ENCODE results near the gene DMXL2. TPM values are rescaled to one million over a fixed set of nuclear protein-coding genes. Genes with fewer than 3 reads are reported as not detected.

DMXL2 gene
- total and polyA plus RNA-seq, 2 donors from 2014 or later, result 14.6 to 29.0 TPM

- Histone ChIP-seq H3K36me3 (ENCODE audit: control insufficient read depth in 2 of 3, insufficient read depth in 3 of 3, low read length in 3 of 3) (peaks cover 0 to 9% (median 0%) of the 10 kb centered on the region in 3 donors), H3K4me1 (ENCODE audit: control insufficient read depth in 2 of 3, insufficient read depth in 2 of 3, low read depth in 1 of 3, low read length in 3 of 3) (no peaks in the 10 kb centered on the region), H3K27me3 (ENCODE audit: control insufficient read depth, insufficient read depth, low read length) (no peaks in the 10 kb centered on the region), H3K27ac (ENCODE audit: low read depth in 2 of 2, low read length in 2 of 2) (no peak overlapping the region), H3K4me3 (ENCODE audit: low read length in 3 of 3) (no peak overlapping the region), H3K9me3 (ENCODE audit: control insufficient read depth in 2 of 3, insufficient read depth in 1 of 3, low read length in 3 of 3) (peaks cover 0 to 7% (median 0%) of the 10 kb centered on the region in 3 donors), H3K9ac (ENCODE audit: low read length in 3 of 3) (no peak overlapping the region)
- TF ChIP-seq, protein P1, sequence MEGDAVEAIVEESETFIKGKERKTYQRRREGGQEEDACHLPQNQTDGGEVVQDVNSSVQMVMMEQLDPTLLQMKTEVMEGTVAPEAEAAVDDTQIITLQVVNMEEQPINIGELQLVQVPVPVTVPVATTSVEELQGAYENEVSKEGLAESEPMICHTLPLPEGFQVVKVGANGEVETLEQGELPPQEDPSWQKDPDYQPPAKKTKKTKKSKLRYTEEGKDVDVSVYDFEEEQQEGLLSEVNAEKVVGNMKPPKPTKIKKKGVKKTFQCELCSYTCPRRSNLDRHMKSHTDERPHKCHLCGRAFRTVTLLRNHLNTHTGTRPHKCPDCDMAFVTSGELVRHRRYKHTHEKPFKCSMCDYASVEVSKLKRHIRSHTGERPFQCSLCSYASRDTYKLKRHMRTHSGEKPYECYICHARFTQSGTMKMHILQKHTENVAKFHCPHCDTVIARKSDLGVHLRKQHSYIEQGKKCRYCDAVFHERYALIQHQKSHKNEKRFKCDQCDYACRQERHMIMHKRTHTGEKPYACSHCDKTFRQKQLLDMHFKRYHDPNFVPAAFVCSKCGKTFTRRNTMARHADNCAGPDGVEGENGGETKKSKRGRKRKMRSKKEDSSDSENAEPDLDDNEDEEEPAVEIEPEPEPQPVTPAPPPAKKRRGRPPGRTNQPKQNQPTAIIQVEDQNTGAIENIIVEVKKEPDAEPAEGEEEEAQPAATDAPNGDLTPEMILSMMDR (IDR thresholded peaks at IDR 0.05; ENCODE audit: borderline replicate concordance, extremely low read depth, insufficient read depth), result no peak
- FAIRE-seq (no peak), DNase-seq (no peak)
- intact Hi-C loops (cut with DNase I), result no loop called here
These were observed 98.2 kb downstream of the DMXL2 start for GRCh38 chr15:51524376-51524775.

GRCh38 chr15:51516291-51516690, 106.3 kb downstream of the DMXL2 start:
- Histone ChIP-seq H3K9ac (ENCODE audit: low read length in 3 of 3) (no peak overlapping the region), H3K27ac (ENCODE audit: low read depth in 2 of 2, low read length in 2 of 2) (no peak overlapping the region), H3K9me3 (ENCODE audit: control insufficient read depth in 2 of 3, insufficient read depth in 1 of 3, low read length in 3 of 3) (no peaks in the 10 kb centered on the region), H3K27me3 (ENCODE audit: control insufficient read depth, insufficient read depth, low read length) (no peaks in the 10 kb centered on the region), H3K36me3 (ENCODE audit: control insufficient read depth in 2 of 3, insufficient read depth in 3 of 3, low read length in 3 of 3) (no peaks in the 10 kb centered on the region), H3K4me3 (ENCODE audit: low read length in 3 of 3) (no peak overlapping the region), H3K4me1 (ENCODE audit: control insufficient read depth in 2 of 3, insufficient read depth in 2 of 3, low read depth in 1 of 3, low read length in 3 of 3) (no peaks in the 10 kb centered on the region)
- no peak for DNase-seq
- FAIRE-seq, result no peak
- intact Hi-C loops (cut with DNase I), result no loop called here
- TF ChIP-seq, protein P1 (IDR thresholded peaks at IDR 0.05; ENCODE audit: borderline replicate concordance, extremely low read depth, insufficient read depth), result no peak

DNA sequence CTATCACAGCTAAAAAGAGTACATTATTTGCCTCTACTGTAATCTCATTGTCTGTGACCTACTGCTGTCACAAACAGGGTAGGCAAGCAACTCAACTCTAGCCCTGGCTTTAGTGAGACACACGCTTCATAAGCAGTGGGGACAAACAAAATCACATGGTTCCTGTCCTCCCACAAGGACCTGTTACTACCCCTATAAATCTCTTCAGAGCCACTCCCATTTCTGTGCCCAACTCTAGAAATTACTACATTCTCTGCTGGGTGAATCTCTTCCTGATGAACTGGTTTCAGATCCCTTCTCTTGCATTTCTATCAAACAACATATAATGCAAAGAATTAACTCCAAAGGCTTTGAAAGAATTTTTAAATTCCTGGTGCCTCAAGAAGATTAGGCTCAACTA, 117.3 kb downstream of the DMXL2 start:
- TF ChIP-seq, protein P1 (IDR thresholded peaks at IDR 0.05; ENCODE audit: borderline replicate concordance, extremely low read depth, insufficient read depth), result no peak
- Histone ChIP-seq H3K27ac (ENCODE audit: low read depth in 2 of 2, low read length in 2 of 2) (no peak overlapping the region), H3K4me3 (ENCODE audit: low read length in 3 of 3) (no peak overlapping the region)

DNA sequence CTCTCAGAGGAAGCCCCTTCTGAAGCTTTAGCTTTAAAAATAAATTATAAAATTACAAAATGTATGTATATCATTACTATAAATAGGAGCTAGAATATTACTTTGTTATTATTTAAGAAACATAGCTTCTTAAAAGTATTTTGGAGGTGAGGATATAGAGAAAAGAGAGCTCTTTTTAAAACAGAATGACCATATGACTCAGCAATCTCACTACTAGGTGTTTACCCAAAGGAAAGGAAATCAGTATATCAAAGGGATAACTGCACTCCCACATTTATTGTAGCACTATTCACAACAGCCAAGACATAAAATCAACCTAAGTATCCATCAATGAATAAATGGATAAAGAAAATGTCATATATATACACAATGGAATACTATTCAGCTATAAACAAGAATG, 119.6 kb downstream of the DMXL2 start:
- TF ChIP-seq, protein P1 (IDR thresholded peaks at IDR 0.05; ENCODE audit: borderline replicate concordance, extremely low read depth, insufficient read depth), result no peak
- H3K9ac ChIP-seq (ENCODE audit: low read length in 3 of 3), result no peak overlapping the region
- H3K27me3 ChIP-seq (ENCODE audit: control insufficient read depth, insufficient read depth, low read length), result no peaks in the 10 kb centered on the region
- FAIRE-seq (no peak), DNase-seq (no peak)
- H3K4me3 ChIP-seq (ENCODE audit: low read length in 3 of 3), result no peak overlapping the region
- peaks cover 0 to 8% (median 4%) of the 10 kb centered on the region in 3 donors for H3K36me3 ChIP-seq (ENCODE audit: control insufficient read depth in 2 of 3, insufficient read depth in 3 of 3, low read length in 3 of 3)
- H3K27ac ChIP-seq (ENCODE audit: low read depth in 2 of 2, low read length in 2 of 2), result no peak overlapping the region
- no peaks in the 10 kb centered on the region for H3K4me1 ChIP-seq (ENCODE audit: control insufficient read depth in 2 of 3, insufficient read depth in 2 of 3, low read depth in 1 of 3, low read length in 3 of 3)
- no peaks in the 10 kb centered on the region for H3K9me3 ChIP-seq (ENCODE audit: control insufficient read depth in 2 of 3, insufficient read depth in 1 of 3, low read length in 3 of 3)
- intact Hi-C loops (cut with DNase I), result no loop called here

More for the DNA sequence above, 117.3 kb downstream of the DMXL2 start:
- Histone ChIP-seq H3K27me3 (ENCODE audit: control insufficient read depth, insufficient read depth, low read length) (no peaks in the 10 kb centered on the region), H3K36me3 (ENCODE audit: control insufficient read depth in 2 of 3, insufficient read depth in 3 of 3, low read length in 3 of 3) (peaks cover 0 to 2% (median 0%) of the 10 kb centered on the region in 3 donors), H3K4me1 (ENCODE audit: control insufficient read depth in 2 of 3, insufficient read depth in 2 of 3, low read depth in 1 of 3, low read length in 3 of 3) (no peaks in the 10 kb centered on the region), H3K9ac (ENCODE audit: low read length in 3 of 3) (no peak overlapping the region), H3K9me3 (ENCODE audit: control insufficient read depth in 2 of 3, insufficient read depth in 1 of 3, low read length in 3 of 3) (no peaks in the 10 kb centered on the region)
- FAIRE-seq (no peak), DNase-seq (peak in 2 of 5 donors; percentile 2 to 3)
- intact Hi-C loops (cut with DNase I), result no loop called here
